GM12872 (cell line): ENCODE data around the gene SMIM35.
A peak's percentile ranks its signal among the peaks of the same experiment; 100 is the strongest.

Source experiments
- CTCF ChIP-seq: IDR thresholded peaks from 3 replicates; pipeline ENCODE4 v1.5.1; 2011; ENCODE audit warnings: low read depth, mild to moderate bottlenecking, low read length, moderate library complexity; ENCODE audit not compliant: insufficient read depth

SMIM35 gene

DNA sequence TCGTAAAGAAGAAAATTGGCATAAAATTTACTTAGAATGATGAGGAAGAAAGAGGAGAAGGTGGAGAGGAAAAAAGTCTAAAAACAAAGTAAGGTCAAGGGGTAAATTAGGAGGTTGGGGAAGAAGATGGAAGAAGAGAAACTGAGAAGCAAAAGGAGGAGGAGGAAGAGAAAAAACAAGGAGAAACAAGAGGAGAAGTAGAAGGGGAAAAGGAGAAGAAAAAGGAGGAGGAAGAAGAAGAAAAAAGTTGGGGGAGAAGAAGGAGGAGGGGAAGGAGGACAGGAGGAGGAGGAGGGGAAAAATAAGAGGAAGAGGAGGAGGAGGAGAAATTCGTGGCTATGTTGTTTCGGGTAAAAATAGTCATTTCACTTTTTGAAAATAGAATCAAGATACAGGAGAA lies 58.1 kb downstream of the SMIM35 start:
- TF ChIP-seq CTCF: no peak

DNA sequence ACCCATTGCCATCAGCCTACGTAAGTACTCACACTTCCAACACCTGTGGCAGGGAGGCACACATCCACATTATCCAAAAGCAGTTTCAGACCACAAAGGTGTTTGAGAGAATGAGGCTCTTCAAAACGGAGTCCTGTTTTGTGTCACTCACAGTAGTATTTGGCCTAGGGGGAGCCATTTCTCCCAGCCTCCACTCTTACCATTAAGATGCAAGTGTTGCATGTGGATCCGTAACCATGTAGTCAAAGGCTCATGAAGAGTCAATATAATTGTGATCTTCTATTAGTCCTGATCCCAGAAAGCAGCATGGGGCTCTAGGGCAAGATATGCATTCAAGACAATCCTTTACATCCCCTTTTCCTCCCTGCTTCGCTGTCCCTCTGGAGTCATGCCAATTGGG lies 59.1 kb downstream of the SMIM35 start:
- 0 out of 3 replicates have a peak, but pooled peaks have one; percentile 13 for TF ChIP-seq CTCF

DNA sequence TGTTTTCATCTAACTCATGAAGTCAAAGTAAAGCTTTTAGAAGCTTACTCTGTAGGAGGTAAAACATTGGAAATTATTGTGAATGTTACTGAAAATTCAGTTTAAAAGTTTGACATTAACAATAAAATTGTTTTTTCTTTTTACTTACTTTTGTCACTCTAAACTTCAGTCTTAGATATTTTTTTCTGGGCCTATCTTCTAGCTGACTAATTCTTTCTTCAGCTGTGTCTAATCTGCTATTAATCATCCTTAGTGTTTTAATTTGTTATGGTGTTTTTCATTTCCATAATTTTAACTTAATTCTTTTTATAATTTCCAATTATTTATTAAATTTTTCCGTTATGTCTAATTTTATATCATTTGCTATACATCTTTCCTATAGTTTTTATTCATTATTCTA lies 65.6 kb downstream of the SMIM35 start:
- TF ChIP-seq CTCF: no peak

- TF ChIP-seq CTCF: no peak
Measured at GRCh38 chr11:118018401-118018800, 68.4 kb downstream of the SMIM35 start.

- TF ChIP-seq CTCF: no peak
Measured at GRCh38 chr11:118017631-118018315, 69.0 kb downstream of the SMIM35 start.

- no peak for TF ChIP-seq CTCF
Measured at GRCh38 chr11:118017111-118017510, 69.7 kb downstream of the SMIM35 start.

- TF ChIP-seq CTCF: no peak
Measured at GRCh38 chr11:118016104-118016503, 70.7 kb downstream of the SMIM35 start.
